IMR-90 (cell line): Measurements from ENCODE around the gene C21orf58. TPM values are rescaled to one million over a fixed set of nuclear protein-coding genes. Genes with fewer than 3 reads are reported as not detected.

Source experiments
- ATAC-seq: fragments of 200-7000 bp; cut with Tn5 transposase; 2 replicates; pipeline ENCODE4 v1.9.1; 2020; ENCODE audit warnings: low read depth, mild to moderate bottlenecking, moderate library complexity
- BruUV-seq: library from RNA; stranded (reverse); fragments of 400-500 nt; replicated peaks from 2 replicates; lab custom pipeline; 2021; lab: Mats Ljungman, UMichigan
- CTCF ChIA-PET: fragments of 300-600 bp; formaldehyde crosslinking; extraction: SDS; loops from one replicate; lab custom pipeline; 2021; ENCODE audit warnings: antibody characterized with exemption; lab: Yijun Ruan, JAX
- POLR2A ChIA-PET: fragments of 300-600 bp; sonication (Branson Sonifier 250); formaldehyde crosslinking; loops from one replicate; lab custom pipeline; 2022; ENCODE audit warnings: antibody characterized with exemption; ENCODE audit not compliant: unreplicated experiment; lab: Charles Lee
- DNase-seq: peaks from one replicate; pipeline ENCODE4 v3.0.0; 2013
- H2AFZ ChIP-seq: replicated peaks from 2 replicates; pipeline ENCODE3; 2013; ENCODE audit warnings: low read length, mild to moderate bottlenecking; ENCODE audit not compliant: poor library complexity
- H2AK5ac ChIP-seq: 2 replicates; pipeline ENCODE4 v1.6.1; 2013; ENCODE audit warnings: low read depth, low read length, inconsistent platforms
- H2AK9ac ChIP-seq: replicated peaks from 2 replicates; pipeline ENCODE3; 2013; ENCODE audit warnings: mild to moderate bottlenecking, low read depth, low read length, moderate library complexity; ENCODE audit not compliant: poor library complexity
- H2BK120ac ChIP-seq: 2 replicates; pipeline ENCODE4 v1.6.1; 2013; ENCODE audit warnings: low read depth, low read length, inconsistent platforms
- H2BK15ac ChIP-seq: 3 replicates; pipeline ENCODE4 v1.6.1; 2013; ENCODE audit warnings: low read depth, low read length, inconsistent platforms
- H2BK20ac ChIP-seq: 2 replicates; pipeline ENCODE4 v1.6.1; 2013; ENCODE audit warnings: low read depth, mild to moderate bottlenecking, inconsistent platforms, low read length, moderate library complexity
- H2BK5ac ChIP-seq: 2 replicates; pipeline ENCODE4 v1.6.1; 2013; ENCODE audit warnings: mild to moderate bottlenecking, low read depth, low read length, inconsistent platforms; ENCODE audit not compliant: poor library complexity, severe bottlenecking
- H3K14ac ChIP-seq: replicated peaks from 2 replicates; pipeline ENCODE4 v1.6.1; 2013; ENCODE audit warnings: low read depth, low read length, inconsistent platforms
- H3K18ac ChIP-seq: 2 replicates; pipeline ENCODE4 v1.6.1; 2013; ENCODE audit warnings: low read depth, low read length, control low read depth
- H3K23ac ChIP-seq: 2 replicates; pipeline ENCODE4 v1.6.1; 2013; ENCODE audit warnings: low read depth, low read length, inconsistent platforms
- H3K27ac ChIP-seq: 2 replicates; pipeline ENCODE4 v1.5.1; 2013; ENCODE audit warnings: mild to moderate bottlenecking, control low read depth, low read length; ENCODE audit not compliant: insufficient read depth
- H3K27me3 ChIP-seq: 2 replicates; pipeline ENCODE4 v1.6.1; 2013; ENCODE audit warnings: low read length; ENCODE audit not compliant: control insufficient read depth, insufficient read depth
- H3K36me3 ChIP-seq: 2 replicates; pipeline ENCODE4 v1.6.1; 2013; ENCODE audit warnings: low read length, mixed read lengths; ENCODE audit not compliant: control insufficient read depth, insufficient read depth
- H3K4ac ChIP-seq: 2 replicates; pipeline ENCODE4 v1.6.1; 2013; ENCODE audit warnings: low read depth, low read length, inconsistent platforms
- H3K4me1 ChIP-seq: 2 replicates; pipeline ENCODE4 v1.6.1; 2013; ENCODE audit warnings: low read length, mixed read lengths; ENCODE audit not compliant: control insufficient read depth, insufficient read depth
- H3K4me2 ChIP-seq: 2 replicates; pipeline ENCODE4 v1.6.1; 2013; ENCODE audit warnings: low read depth, mild to moderate bottlenecking, control low read depth, low read length, moderate library complexity
- H3K4me3 ChIP-seq: 2 replicates; pipeline ENCODE4 v1.5.1; 2013; ENCODE audit warnings: low read depth, mild to moderate bottlenecking, control low read depth, low read length, moderate library complexity; ENCODE audit not compliant: insufficient read depth
- H3K56ac ChIP-seq: 2 replicates; pipeline ENCODE4 v1.6.1; 2013; ENCODE audit warnings: low read length, inconsistent platforms; ENCODE audit not compliant: insufficient read depth; ENCODE audit errors: extremely low read depth
- H3K79me1 ChIP-seq, 2 experiments: 2 replicates each; pipeline ENCODE4 v1.6.1; 2013; ENCODE audit warnings: low read length in 2 of 2, inconsistent platforms in 1 of 2, low read depth in 1 of 2
- H3K9ac ChIP-seq: 2 replicates; pipeline ENCODE4 v1.6.1; 2013; ENCODE audit warnings: low read depth, low read length, control low read depth
- H3K9me1 ChIP-seq: 2 replicates; pipeline ENCODE4 v1.6.1; 2013; ENCODE audit warnings: low read length, inconsistent platforms; ENCODE audit not compliant: insufficient read depth
- H3K9me3 ChIP-seq: 2 replicates; pipeline ENCODE4 v1.6.1; 2013; ENCODE audit warnings: low read length; ENCODE audit not compliant: control insufficient read depth, insufficient read depth
- H4K20me1 ChIP-seq: 2 replicates; pipeline ENCODE4 v1.6.1; 2013; ENCODE audit warnings: low read length, inconsistent platforms; ENCODE audit not compliant: insufficient read depth
- H4K5ac ChIP-seq: 2 replicates; pipeline ENCODE4 v1.6.1; 2013; ENCODE audit warnings: mild to moderate bottlenecking, low read depth, low read length, control low read depth
- H4K8ac ChIP-seq, 2 experiments: 2 replicates each; pipeline ENCODE4 v1.6.1; 2013; ENCODE audit warnings: low read depth in 2 of 2, low read length in 2 of 2, control low read depth in 1 of 2, inconsistent platforms in 1 of 2
- H4K91ac ChIP-seq: 2 replicates; pipeline ENCODE4 v1.6.1; 2013; ENCODE audit warnings: low read depth, low read length, inconsistent platforms; ENCODE audit not compliant: insufficient read depth
- BHLHE40 ChIP-seq: fragments of 150-350 bp; IDR thresholded peaks from 2 replicates; pipeline ENCODE4 v1.6.1; 2016; ENCODE audit warnings: mild to moderate bottlenecking, low read depth, low read length
- ELK1 ChIP-seq: fragments of 150-350 bp; IDR thresholded peaks from 2 replicates; pipeline ENCODE4 v1.6.1; 2016; ENCODE audit warnings: low read depth, mild to moderate bottlenecking, low read length, moderate library complexity, borderline replicate concordance
- FOS ChIP-seq: fragments of 150-350 bp; IDR thresholded peaks from 2 replicates; pipeline ENCODE4 v1.6.1; 2016; ENCODE audit warnings: low read depth, low read length
- MXI1 ChIP-seq: IDR thresholded peaks from 2 replicates; pipeline ENCODE4 v1.6.1; 2012; ENCODE audit warnings: low read depth, mild to moderate bottlenecking, low read length, moderate library complexity, borderline replicate concordance
- POLR2A ChIP-seq: IDR thresholded peaks from 2 replicates; pipeline ENCODE4 v1.6.1; 2012; ENCODE audit warnings: mild to moderate bottlenecking, low read depth, low read length
- RAD21 ChIP-seq: IDR thresholded peaks from 2 replicates; pipeline ENCODE4 v1.6.1; 2012; ENCODE audit warnings: low read length, improper control_type of control experiment
- RCOR1 ChIP-seq: IDR thresholded peaks from 2 replicates; pipeline ENCODE4 v1.6.1; 2012; ENCODE audit warnings: mild to moderate bottlenecking, low read length, improper control_type of control experiment; ENCODE audit not compliant: insufficient replicate concordance
- RFX5 ChIP-seq: IDR thresholded peaks from 2 replicates; pipeline ENCODE4 v1.8.0; 2012; ENCODE audit warnings: low read depth, mild to moderate bottlenecking, low read length, moderate library complexity
- SMC3 ChIP-seq: fragments of 150-350 bp; IDR thresholded peaks from 2 replicates; pipeline ENCODE4 v1.6.1; 2016; ENCODE audit warnings: low read depth, mild to moderate bottlenecking, antibody characterized with exemption, low read length, moderate library complexity
- WGBS, 2 experiments: methylation state at CpG; one replicate each; pipeline versions ENCODE4 v1.1.5 to v1.1.7; 2013; ENCODE audit warnings: missing lambda C conversion rate in 2 of 2; ENCODE audit not compliant: insufficient read length in 1 of 2; ENCODE audit errors: extremely low coverage in 2 of 2; 5-methylcytosine and 5-hydroxymethylcytosine counted together
- dilution Hi-C: fragments of 300-500 bp; cut with HindIII; formaldehyde crosslinking; loops from one replicate; pipeline ENCODE4 v1.14.3; 2018; ENCODE audit warnings: low sequenced_read_pairs; ENCODE audit not compliant: unreplicated experiment
- in situ Hi-C: fragments of 300-500 bp; cut with MboI; formaldehyde crosslinking; loops from 3 replicates; pipeline ENCODE4 v1.14.3; 2019; ENCODE audit warnings: low sequenced_read_pairs, inconsistent platforms, mixed read lengths
- intact Hi-C: fragments of 100-400 bp; cut with micrococcal nuclease; formaldehyde crosslinking; loops from 2 replicates; pipeline ENCODE4 v1.10.0; 2022
- polyA plus RNA-seq, 3 experiments: library from polyadenylated mRNA; depleted of rRNA; stranded (reverse); fragments of >200 nt; gene quantifications; 2 replicates each; pipeline ENCODE4 v1.2.3, GENCODE V29; 2012; ENCODE audit warnings: low replicate concordance in 1 of 3
- total RNA-seq: library from RNA; depleted of rRNA; stranded (reverse); fragments of >200 nt; gene quantifications from 2 replicates; pipeline ENCODE4 v1.2.3, GENCODE V29; 2012
- TF ChIP-seq, protein P1 (sequence below): fragments of 150-350 bp; IDR thresholded peaks from 2 replicates; pipeline ENCODE4 v1.6.1; 2017; ENCODE audit warnings: mild to moderate bottlenecking, antibody characterized with exemption, low read length, low read depth

C21orf58 gene
- total and polyA plus RNA-seq, 2 of the 4 experiments (the other 2 are of a cell fraction) = 2.7 to 6.2 TPM

GRCh38 chr21:46371204-46372013 lies 47.7 kb upstream of the C21orf58 start:
- 94% methylated on average over 11 of the region's 16 CpGs; no CpG with 5 or more reads in 1 of the 2 experiments for WGBS, 2 experiments
- no peak overlapping the region for H4K91ac ChIP-seq
- no peak overlapping the region for H2BK5ac ChIP-seq
- H4K5ac ChIP-seq = no peak overlapping the region
- no peak overlapping the region for H2AK9ac ChIP-seq
- no peaks in the 10 kb centered on the region for H3K27me3 ChIP-seq
- POLR2A ChIA-PET = no interaction called here
- no peak overlapping the region for H3K27ac ChIP-seq
- TF ChIP-seq POLR2A (no peak), MXI1 (no peak), RCOR1 (no peak), RFX5 (no peak), RAD21 (no peak), ELK1 (no peak), SMC3 (no peak), BHLHE40 (no peak), FOS (no peak)
- TF ChIP-seq, protein P1, sequence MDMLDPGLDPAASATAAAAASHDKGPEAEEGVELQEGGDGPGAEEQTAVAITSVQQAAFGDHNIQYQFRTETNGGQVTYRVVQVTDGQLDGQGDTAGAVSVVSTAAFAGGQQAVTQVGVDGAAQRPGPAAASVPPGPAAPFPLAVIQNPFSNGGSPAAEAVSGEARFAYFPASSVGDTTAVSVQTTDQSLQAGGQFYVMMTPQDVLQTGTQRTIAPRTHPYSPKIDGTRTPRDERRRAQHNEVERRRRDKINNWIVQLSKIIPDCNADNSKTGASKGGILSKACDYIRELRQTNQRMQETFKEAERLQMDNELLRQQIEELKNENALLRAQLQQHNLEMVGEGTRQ = no peak
- no peak overlapping the region for H4K8ac ChIP-seq
- dilution Hi-C loops = no loop called here
- H3K9me3 ChIP-seq = no peaks in the 10 kb centered on the region
- no peak overlapping the region for H2BK20ac ChIP-seq
- H3K4me2 ChIP-seq = no peak overlapping the region
- in situ Hi-C loops = no loop called here
- CTCF ChIA-PET = no interaction called here
- H2AFZ ChIP-seq = no peak overlapping the region
- peaks cover 11 to 57% of the 10 kb centered on the region in 2 experiments for H3K79me1 ChIP-seq
- H3K4me1 ChIP-seq = no peaks in the 10 kb centered on the region
- ATAC-seq = no peak
- no peak overlapping the region for H3K14ac ChIP-seq
- no peak overlapping the region for H2BK120ac ChIP-seq
- H2BK15ac ChIP-seq = no peak overlapping the region
- no peak overlapping the region for H3K9ac ChIP-seq
- no peak for DNase-seq
- no peak overlapping the region for H2AK5ac ChIP-seq
- H3K9me1 ChIP-seq = peaks cover 11% of the 10 kb centered on the region
- peaks cover 28% of the 10 kb centered on the region for H3K36me3 ChIP-seq
- intact Hi-C loops = no loop called here
- H3K23ac ChIP-seq = no peak overlapping the region
- H4K20me1 ChIP-seq = peaks cover 10% of the 10 kb centered on the region
- H3K4me3 ChIP-seq = no peak overlapping the region
- H3K18ac ChIP-seq = no peak overlapping the region
- H3K56ac ChIP-seq = no peak overlapping the region
- BruUV-seq = no TSS peak
- H3K4ac ChIP-seq = no peak overlapping the region
